Thyroid gland (tissue), 4 donors: Measurements from ENCODE around the gene STUM.
"Not testable (repeated sequence)": the region's sequence is repeated elsewhere in the genome, so short reads cannot be mapped to it uniquely, and the experiment has no call there.

Experiments
- CTCF ChIP-seq, 6 experiments: fragments of 200-600 bp in 3 of 6; fragments of 450-650 bp in 3 of 6; sonication (generic) in 3 of 6; IDR thresholded peaks; one replicate each; pipeline ENCODE4 v1.5.1; 2016 to 2019; ENCODE audit warnings: antibody characterized with exemption in 6 of 6, mild to moderate bottlenecking in 2 of 6, inconsistent platforms in 1 of 6, moderate library complexity in 1 of 6
- POLR2A ChIP-seq, 2 donors: fragments of 450-650 bp; IDR thresholded peaks; one replicate each; pipeline ENCODE4 v1.6.1; 2017; ENCODE audit warnings: antibody characterized with exemption in 2 of 2, mild to moderate bottlenecking in 2 of 2, moderate library complexity in 1 of 2

GRCh38 chr1:226617719-226618118, 69.2 kb downstream of the STUM start:
- TF ChIP-seq POLR2A, CTCF (IDR thresholded peaks at IDR 0.05): not testable (repeated sequence)
